Lung (tissue), 12 donors: ENCODE results near the gene FGFR2. TPM values are rescaled to one million over a fixed set of nuclear protein-coding genes. Genes with fewer than 3 reads are reported as not detected.

Experiments used
- ATAC-seq: fragments of 200-7000 bp; cut with Tn5 transposase; one replicate; pipeline ENCODE4 v1.9.1; 2020; ENCODE audit warnings: moderate number of reproducible peaks; ENCODE audit not compliant: insufficient read depth, low FRiP score
- DNase-seq, 3 donors: peaks; one replicate each; pipeline ENCODE4 v3.0.0-alpha.2; 2013 to 2017
- H3K27ac ChIP-seq, 2 donors: one replicate each; pipeline ENCODE4 v1.5.1; 2013; ENCODE audit warnings: mild to moderate bottlenecking in 2 of 2, moderate library complexity in 2 of 2, control low read depth in 1 of 2, inconsistent platforms in 1 of 2, low read depth in 1 of 2, low read length in 1 of 2
- H3K27me3 ChIP-seq, 3 donors: one replicate each; pipeline ENCODE4 v1.5.1; 2013; ENCODE audit warnings: low read length in 2 of 3; ENCODE audit not compliant: control insufficient read depth in 3 of 3, insufficient read depth in 3 of 3
- H3K36me3 ChIP-seq, 4 donors: one replicate each; pipeline ENCODE4 v1.5.1; 2013; ENCODE audit warnings: low read length in 4 of 4, mild to moderate bottlenecking in 1 of 4, moderate library complexity in 1 of 4; ENCODE audit not compliant: control insufficient read depth in 4 of 4, insufficient read depth in 4 of 4
- H3K4me1 ChIP-seq, 5 donors: one replicate each; pipeline ENCODE4 v1.5.1; 2013; ENCODE audit warnings: low read length in 5 of 5, mild to moderate bottlenecking in 2 of 5, moderate library complexity in 1 of 5; ENCODE audit not compliant: control insufficient read depth in 5 of 5, insufficient read depth in 5 of 5
- H3K4me3 ChIP-seq: one replicate; pipeline ENCODE4 v1.5.1; 2013; ENCODE audit warnings: mild to moderate bottlenecking, control low read depth, moderate library complexity
- H3K9ac ChIP-seq, 2 donors: one replicate each; pipeline ENCODE4 v1.5.1; 2013; ENCODE audit warnings: low read length in 2 of 2, control low read depth in 1 of 2; ENCODE audit not compliant: insufficient read depth in 1 of 2
- H3K9me3 ChIP-seq, 4 donors: one replicate each; pipeline ENCODE4 v1.5.1; 2013; ENCODE audit warnings: low read length in 3 of 4, mild to moderate bottlenecking in 1 of 4, moderate library complexity in 1 of 4; ENCODE audit not compliant: control insufficient read depth in 4 of 4, insufficient read depth in 3 of 4
- WGBS, 2 donors: extraction: QIAGEN DNeasy Blood & Tissue Kit; methylation state at CpG; one replicate each; pipeline ENCODE4 v1.1.7; 2013; 5-methylcytosine and 5-hydroxymethylcytosine counted together
- polyA plus RNA-seq, 2 donors: library from polyadenylated mRNA; stranded (reverse); fragments of 200-250 nt; gene quantifications; one replicate each; pipeline ENCODE4 v1.2.1, GENCODE V29; 2013
- total RNA-seq, 2 donors: library from RNA; depleted of rRNA in 1 of 2; stranded (reverse); fragments of >200 nt in 1 of 2; gene quantifications; one replicate each; pipeline ENCODE4 v1.2.1, GENCODE V29; 2014 to 2021
- TF ChIP-seq, protein P1 (sequence below): IDR thresholded peaks from 2 replicates; pipeline ENCODE4 v1.5.1; 2012; ENCODE audit warnings: mild to moderate bottlenecking; ENCODE audit errors: control extremely low read depth, extremely low read depth
- donor health status: control.
- donor health status: control.
- donor health status: Bipolar disorder and iron deficiency.
- donor health status: healthy.
- donor health status: DM: yes; HTN: yes; CAD: no.

Gene FGFR2
- total and polyA plus RNA-seq, 4 donors, result 11.4 to 230 (median 41.7) TPM

GRCh38 chr10:121440461-121440860 is 157.8 kb downstream of the FGFR2 start:
- TF ChIP-seq, protein P1, sequence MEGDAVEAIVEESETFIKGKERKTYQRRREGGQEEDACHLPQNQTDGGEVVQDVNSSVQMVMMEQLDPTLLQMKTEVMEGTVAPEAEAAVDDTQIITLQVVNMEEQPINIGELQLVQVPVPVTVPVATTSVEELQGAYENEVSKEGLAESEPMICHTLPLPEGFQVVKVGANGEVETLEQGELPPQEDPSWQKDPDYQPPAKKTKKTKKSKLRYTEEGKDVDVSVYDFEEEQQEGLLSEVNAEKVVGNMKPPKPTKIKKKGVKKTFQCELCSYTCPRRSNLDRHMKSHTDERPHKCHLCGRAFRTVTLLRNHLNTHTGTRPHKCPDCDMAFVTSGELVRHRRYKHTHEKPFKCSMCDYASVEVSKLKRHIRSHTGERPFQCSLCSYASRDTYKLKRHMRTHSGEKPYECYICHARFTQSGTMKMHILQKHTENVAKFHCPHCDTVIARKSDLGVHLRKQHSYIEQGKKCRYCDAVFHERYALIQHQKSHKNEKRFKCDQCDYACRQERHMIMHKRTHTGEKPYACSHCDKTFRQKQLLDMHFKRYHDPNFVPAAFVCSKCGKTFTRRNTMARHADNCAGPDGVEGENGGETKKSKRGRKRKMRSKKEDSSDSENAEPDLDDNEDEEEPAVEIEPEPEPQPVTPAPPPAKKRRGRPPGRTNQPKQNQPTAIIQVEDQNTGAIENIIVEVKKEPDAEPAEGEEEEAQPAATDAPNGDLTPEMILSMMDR, result no peak
- WGBS, 2 donors, result 95 to 100% methylated on average over 2 of the region's 2 CpGs
- Histone ChIP-seq H3K4me3 (no peak overlapping the region), H3K27me3 (no peaks in the 10 kb centered on the region), H3K36me3 (no peaks in the 10 kb centered on the region), H3K9ac (no peak overlapping the region), H3K9me3 (no peaks in the 10 kb centered on the region), H3K4me1 (peaks cover 0 to 27% (median 13%) of the 10 kb centered on the region in 5 donors), H3K27ac (no peak overlapping the region)
- DNase-seq, result no peak
- ATAC-seq, result no peak

DNA sequence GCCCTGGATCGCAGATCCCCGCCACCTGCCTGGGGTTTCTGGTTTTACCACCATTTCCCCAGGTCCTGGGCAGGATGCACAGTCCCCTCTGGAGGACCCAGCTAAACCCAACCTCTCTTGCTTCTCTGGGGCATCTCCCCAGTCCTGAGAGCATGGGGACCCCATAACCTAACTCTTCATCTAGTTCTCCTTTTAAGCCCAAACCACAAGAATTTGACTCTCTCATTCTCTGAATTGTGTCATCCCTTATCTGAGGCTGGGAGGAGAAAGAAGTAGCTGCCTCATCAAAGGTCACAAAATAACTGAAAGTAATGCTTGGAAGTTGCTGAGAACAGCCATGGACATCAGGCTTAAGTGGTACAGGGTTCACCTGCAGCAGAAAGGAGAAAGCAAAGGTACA is 159.9 kb downstream of the FGFR2 start:
- WGBS, 2 donors, result 95% methylated on average over 2 of the region's 2 CpGs

GRCh38 chr10:121437596-121437995 is 160.6 kb downstream of the FGFR2 start:
- WGBS, 2 donors, result 38 to 53% methylated on average over 4 of the region's 4 CpGs
- DNase-seq (peak; percentile 26 to 68 (median 45)), ATAC-seq (no peak)

More for the DNA sequence above, 159.9 kb downstream of the FGFR2 start:
- Histone ChIP-seq H3K4me1 (peaks cover 0 to 35% (median 18%) of the 10 kb centered on the region in 5 donors), H3K36me3 (no peaks in the 10 kb centered on the region), H3K9ac (no peak overlapping the region), H3K9me3 (no peaks in the 10 kb centered on the region), H3K4me3 (no peak overlapping the region), H3K27ac (no peak overlapping the region), H3K27me3 (no peaks in the 10 kb centered on the region)
- no peak for DNase-seq
- TF ChIP-seq, protein P1, result no peak
- ATAC-seq, result no peak

More at GRCh38 chr10:121437596-121437995, 160.6 kb downstream of the FGFR2 start:
- H3K4me1 ChIP-seq, result peaks cover 0 to 35% (median 18%) of the 10 kb centered on the region in 5 donors
- H3K4me3 ChIP-seq, result no peak overlapping the region
- TF ChIP-seq, protein P1, result no peak
- H3K9ac ChIP-seq, result no peak overlapping the region
- H3K36me3 ChIP-seq, result no peaks in the 10 kb centered on the region
- H3K9me3 ChIP-seq, result no peaks in the 10 kb centered on the region
- H3K27me3 ChIP-seq, result no peaks in the 10 kb centered on the region
- H3K27ac ChIP-seq, result no peak overlapping the region
